Mesendoderm (in vitro differentiated cells): ENCODE data around the gene EMC6.

ENCODE experiments used
- DNase-seq: peaks from one replicate; pipeline ENCODE4 v3.0.0; 2013
- H2AK5ac ChIP-seq: 2 replicates; pipeline ENCODE4 v1.6.1; 2013; ENCODE audit warnings: low read length, inconsistent platforms
- H2BK120ac ChIP-seq: 2 replicates; pipeline ENCODE4 v1.6.1; 2013; ENCODE audit warnings: low read depth, mild to moderate bottlenecking, low read length, moderate library complexity, mixed read lengths
- H2BK15ac ChIP-seq: replicated peaks from 2 replicates; pipeline ENCODE4 v1.6.1; 2013; ENCODE audit warnings: low read depth, mild to moderate bottlenecking, moderate library complexity
- H2BK5ac ChIP-seq: 2 replicates; pipeline ENCODE4 v1.6.1; 2013; ENCODE audit warnings: low read length, inconsistent platforms
- H3K18ac ChIP-seq: 2 replicates; pipeline ENCODE4 v1.6.1; 2013; ENCODE audit warnings: mild to moderate bottlenecking, low read length, mixed read lengths
- H3K23ac ChIP-seq: one replicate; pipeline ENCODE4 v1.6.1; 2013; ENCODE audit warnings: low read length
- H3K27ac ChIP-seq: 2 replicates; pipeline ENCODE4 v1.5.1; 2013; ENCODE audit warnings: low read depth, mild to moderate bottlenecking, inconsistent platforms, low read length, moderate library complexity
- H3K27me3 ChIP-seq: 2 replicates; pipeline ENCODE4 v1.6.1; 2013; ENCODE audit warnings: low read length, control low read depth, mild to moderate bottlenecking, inconsistent platforms; ENCODE audit not compliant: insufficient read depth, poor library complexity
- H3K36me3 ChIP-seq: 2 replicates; pipeline ENCODE4 v1.6.1; 2013; ENCODE audit warnings: low read length, inconsistent platforms; ENCODE audit not compliant: control insufficient read depth, insufficient read depth
- H3K4ac ChIP-seq: one replicate; pipeline ENCODE4 v1.6.1; 2013; ENCODE audit warnings: low read depth, mild to moderate bottlenecking, low read length, moderate library complexity
- H3K4me1 ChIP-seq: 2 replicates; pipeline ENCODE4 v1.6.1; 2013; ENCODE audit warnings: low read depth, low read length, inconsistent platforms; ENCODE audit not compliant: control insufficient read depth
- H3K4me2 ChIP-seq: 2 replicates; pipeline ENCODE4 v1.6.1; 2013; ENCODE audit warnings: low read length
- H3K4me3 ChIP-seq: 2 replicates; pipeline ENCODE4 v1.5.1; 2013; ENCODE audit warnings: mild to moderate bottlenecking, low read length
- H3K56ac ChIP-seq: one replicate; pipeline ENCODE4 v1.6.1; 2013; ENCODE audit warnings: low read length
- H3K79me1 ChIP-seq: 2 replicates; pipeline ENCODE4 v1.6.1; 2013; ENCODE audit warnings: low read length, inconsistent platforms
- H3K79me2 ChIP-seq: 2 replicates; pipeline ENCODE4 v1.6.1; 2013; ENCODE audit warnings: mild to moderate bottlenecking, low read length; ENCODE audit not compliant: control insufficient read depth, insufficient read depth
- H3K9ac ChIP-seq: 2 replicates; pipeline ENCODE4 v1.6.1; 2013; ENCODE audit warnings: low read length, inconsistent platforms
- H4K5ac ChIP-seq: one replicate; pipeline ENCODE4 v1.6.1; 2013; ENCODE audit warnings: low read length
- H4K8ac ChIP-seq: one replicate; pipeline ENCODE4 v1.6.1; 2013; ENCODE audit warnings: low read depth, mild to moderate bottlenecking, control low read depth, low read length, moderate library complexity
- WGBS: extraction: QIAGEN DNeasy Blood & Tissue Kit; methylation state at CpG from one replicate; pipeline ENCODE4 v1.1.7; 2013; ENCODE audit warnings: low lambda C conversion rate, missing lambda C conversion rate; ENCODE audit not compliant: insufficient coverage; ENCODE audit errors: extremely low coverage; 5-methylcytosine and 5-hydroxymethylcytosine counted together

The EMC6 gene

GRCh38 chr17:3657588-3657869 lies 11.1 kb upstream of the EMC6 start:
- H3K56ac ChIP-seq: no peak overlapping the region
- no CpG with 5 or more reads among the region's 7 CpGs for WGBS
- no peaks in the 10 kb centered on the region for H3K4me1 ChIP-seq
- H3K79me2 ChIP-seq: no peaks in the 10 kb centered on the region
- no peak overlapping the region for H3K4ac ChIP-seq
- DNase-seq: no peak
- no peak overlapping the region for H3K4me3 ChIP-seq
- no peak overlapping the region for H4K8ac ChIP-seq
- no peak overlapping the region for H3K18ac ChIP-seq
- no peak overlapping the region for H4K5ac ChIP-seq
- H2BK120ac ChIP-seq: no peak overlapping the region
- H3K27me3 ChIP-seq: no peaks in the 10 kb centered on the region
- no peak overlapping the region for H3K27ac ChIP-seq
- H3K4me2 ChIP-seq: no peak overlapping the region
- no peaks in the 10 kb centered on the region for H3K79me1 ChIP-seq
- H3K36me3 ChIP-seq: no peaks in the 10 kb centered on the region
- H2AK5ac ChIP-seq: no peak overlapping the region
- H2BK15ac ChIP-seq: no peak overlapping the region
- no peak overlapping the region for H3K23ac ChIP-seq
- no peak overlapping the region for H3K9ac ChIP-seq
- H2BK5ac ChIP-seq: no peak overlapping the region

GRCh38 chr17:3657874-3658783 lies 10.5 kb upstream of the EMC6 start:
- DNase-seq: no peak
- H3K9ac ChIP-seq: no peak overlapping the region
- no CpG with 5 or more reads among the region's 42 CpGs for WGBS
- H2BK120ac ChIP-seq: no peak overlapping the region
- no peak overlapping the region for H3K4me2 ChIP-seq
- no peaks in the 10 kb centered on the region for H3K79me2 ChIP-seq
- no peak overlapping the region for H3K56ac ChIP-seq
- H2BK15ac ChIP-seq: no peak overlapping the region
- H3K27me3 ChIP-seq: no peaks in the 10 kb centered on the region
- no peak overlapping the region for H3K23ac ChIP-seq
- no peak overlapping the region for H4K5ac ChIP-seq
- H3K4me3 ChIP-seq: no peak overlapping the region
- H3K79me1 ChIP-seq: no peaks in the 10 kb centered on the region
- H3K36me3 ChIP-seq: no peaks in the 10 kb centered on the region
- H4K8ac ChIP-seq: no peak overlapping the region
- H2BK5ac ChIP-seq: no peak overlapping the region
- no peak overlapping the region for H3K27ac ChIP-seq
- H3K4me1 ChIP-seq: no peaks in the 10 kb centered on the region
- H3K18ac ChIP-seq: no peak overlapping the region
- no peak overlapping the region for H3K4ac ChIP-seq
- H2AK5ac ChIP-seq: no peak overlapping the region

- no peak overlapping the region for H3K27ac ChIP-seq
- DNase-seq: no peak
Measured at GRCh38 chr17:3658784-3659449, 9.7 kb upstream of the EMC6 start.

GRCh38 chr17:3659541-3660111 lies 9.0 kb upstream of the EMC6 start:
- H3K79me2 ChIP-seq: no peaks in the 10 kb centered on the region
- H2BK5ac ChIP-seq: no peak overlapping the region
- H2AK5ac ChIP-seq: no peak overlapping the region
- H3K79me1 ChIP-seq: no peaks in the 10 kb centered on the region
- H3K4ac ChIP-seq: no peak overlapping the region
- no peak overlapping the region for H3K18ac ChIP-seq
- H3K9ac ChIP-seq: no peak overlapping the region
- H3K56ac ChIP-seq: no peak overlapping the region
- H4K8ac ChIP-seq: no peak overlapping the region
- H3K27ac ChIP-seq: no peak overlapping the region
- no peaks in the 10 kb centered on the region for H3K4me1 ChIP-seq
- no peaks in the 10 kb centered on the region for H3K36me3 ChIP-seq
- H2BK120ac ChIP-seq: no peak overlapping the region
- no peak overlapping the region for H2BK15ac ChIP-seq
- no peak for DNase-seq
- no peak overlapping the region for H3K4me2 ChIP-seq
- H4K5ac ChIP-seq: no peak overlapping the region
- no CpG with 5 or more reads among the region's 22 CpGs for WGBS
- H3K4me3 ChIP-seq: no peak overlapping the region
- H3K23ac ChIP-seq: no peak overlapping the region
- H3K27me3 ChIP-seq: no peaks in the 10 kb centered on the region

More at GRCh38 chr17:3658784-3659449, 9.7 kb upstream of the EMC6 start:
- no peak overlapping the region for H2AK5ac ChIP-seq
- no peak overlapping the region for H3K23ac ChIP-seq
- H3K36me3 ChIP-seq: no peaks in the 10 kb centered on the region
- WGBS: no CpG with 5 or more reads among the region's 22 CpGs
- no peak overlapping the region for H3K18ac ChIP-seq
- no peak overlapping the region for H3K56ac ChIP-seq
- no peaks in the 10 kb centered on the region for H3K27me3 ChIP-seq
- H3K9ac ChIP-seq: no peak overlapping the region
- no peak overlapping the region for H4K5ac ChIP-seq
- no peak overlapping the region for H3K4ac ChIP-seq
- H3K4me2 ChIP-seq: no peak overlapping the region
- no peaks in the 10 kb centered on the region for H3K79me2 ChIP-seq
- H4K8ac ChIP-seq: no peak overlapping the region
- no peaks in the 10 kb centered on the region for H3K79me1 ChIP-seq
- no peak overlapping the region for H2BK5ac ChIP-seq
- no peak overlapping the region for H2BK120ac ChIP-seq
- H2BK15ac ChIP-seq: no peak overlapping the region
- no peaks in the 10 kb centered on the region for H3K4me1 ChIP-seq
- no peak overlapping the region for H3K4me3 ChIP-seq

GRCh38 chr17:3660311-3660891 lies 8.2 kb upstream of the EMC6 start:
- Histone ChIP-seq H3K79me1 (no peaks in the 10 kb centered on the region), H2BK5ac (no peak overlapping the region), H2BK120ac (no peak overlapping the region), H3K4me2 (no peak overlapping the region), H3K79me2 (no peaks in the 10 kb centered on the region), H3K4ac (no peak overlapping the region), H3K4me1 (no peaks in the 10 kb centered on the region), H2AK5ac (no peak overlapping the region), H3K4me3 (no peak overlapping the region), H3K9ac (no peak overlapping the region), H3K27me3 (no peaks in the 10 kb centered on the region), H4K5ac (no peak overlapping the region), H3K56ac (no peak overlapping the region), H3K18ac (no peak overlapping the region), H3K27ac (no peak overlapping the region), H2BK15ac (no peak overlapping the region), H3K36me3 (no peaks in the 10 kb centered on the region), H4K8ac (no peak overlapping the region), H3K23ac (no peak overlapping the region)
- DNase-seq: no peak
- no CpG with 5 or more reads among the region's 23 CpGs for WGBS
